ENCODE measurements around the gene CSRP3.
"Not testable (repeated sequence)": the region's sequence is repeated elsewhere in the genome, so short reads cannot be mapped to it uniquely, and the experiment has no call there.

Gene CSRP3

DNA sequence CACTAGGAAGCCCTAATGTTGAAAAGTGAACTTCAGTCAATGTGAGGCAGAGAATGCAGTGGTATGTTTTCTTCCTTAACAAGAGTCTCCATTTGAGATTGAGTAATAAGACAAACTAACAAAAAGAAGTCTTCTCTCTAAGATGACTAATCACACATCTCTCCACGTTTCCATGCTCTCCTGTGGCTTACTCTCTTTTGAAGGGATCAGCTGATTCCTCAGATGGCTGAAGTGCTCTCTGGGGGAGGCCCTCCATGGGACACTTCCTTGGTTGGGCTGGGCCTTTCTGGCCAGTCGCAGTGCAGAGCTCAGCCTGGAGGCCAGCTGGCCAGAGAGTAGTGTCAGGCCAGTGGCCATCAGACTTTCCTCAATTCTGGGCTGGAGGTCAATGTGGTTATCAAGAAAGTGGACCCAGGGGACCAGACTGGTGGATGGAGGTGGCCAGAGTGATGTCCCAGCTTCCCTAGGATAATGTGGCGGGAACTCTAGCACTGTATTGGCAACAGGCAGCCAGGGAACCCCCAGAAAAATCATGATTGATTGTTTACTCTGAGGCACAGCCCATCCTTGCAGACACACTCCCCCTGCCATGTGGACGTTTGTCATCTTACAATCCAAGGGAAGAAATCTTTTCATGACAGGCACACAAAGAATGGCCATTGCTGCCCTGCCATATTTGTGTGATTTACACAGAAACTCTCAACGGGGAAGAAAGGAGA is 14.5 kb downstream of the CSRP3 start:
- no peak for DNase-seq (ENCODE audit: low read depth in 3 of 3)

GRCh38 chr11:19185516-19186052 is 16.2 kb downstream of the CSRP3 start:
- no peak for DNase-seq (ENCODE audit: low read depth in 3 of 3)

GRCh38 chr11:19185036-19185435 is 16.7 kb downstream of the CSRP3 start:
- DNase-seq (ENCODE audit: low read depth in 3 of 3) = no peak

- no peak for DNase-seq (ENCODE audit: low read depth in 3 of 3)
These were observed 18.1 kb downstream of the CSRP3 start for GRCh38 chr11:19183646-19184045.

DNA sequence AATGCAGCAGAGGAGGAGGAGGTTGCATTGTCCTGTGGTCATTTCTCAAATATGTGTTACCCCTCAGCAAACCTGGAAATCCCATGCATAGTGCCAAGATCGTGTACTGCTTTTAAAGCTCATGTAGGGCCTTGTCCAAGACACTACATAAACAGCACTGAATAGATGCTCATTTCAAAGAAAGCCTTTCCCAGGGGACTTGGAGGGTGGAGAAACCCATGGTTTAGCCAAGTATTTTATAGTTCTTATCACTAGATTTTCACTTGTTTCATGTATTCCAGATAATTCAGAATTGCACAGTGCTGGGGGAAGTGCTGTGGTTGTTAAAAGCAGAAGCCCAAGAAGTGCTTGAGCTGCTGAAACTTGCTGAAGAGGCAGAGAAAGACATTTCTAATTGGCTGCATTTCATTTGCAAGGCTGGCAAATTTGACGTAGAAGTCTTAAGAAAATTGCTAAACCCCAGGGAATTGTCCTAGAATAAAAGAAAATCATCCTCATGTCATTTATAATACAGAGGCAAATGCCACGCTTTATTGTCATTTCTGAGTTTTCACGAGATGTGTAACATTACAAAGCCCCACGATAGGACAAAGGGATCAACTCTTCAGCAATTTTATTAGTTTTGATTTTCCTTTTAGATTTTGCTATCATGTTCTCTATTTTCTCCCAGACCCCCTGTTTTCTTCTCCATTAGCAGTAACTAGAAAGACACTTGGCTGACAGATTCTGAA is 20.1 kb downstream of the CSRP3 start:
- no peak for DNase-seq (ENCODE audit: low read depth in 3 of 3)

DNA sequence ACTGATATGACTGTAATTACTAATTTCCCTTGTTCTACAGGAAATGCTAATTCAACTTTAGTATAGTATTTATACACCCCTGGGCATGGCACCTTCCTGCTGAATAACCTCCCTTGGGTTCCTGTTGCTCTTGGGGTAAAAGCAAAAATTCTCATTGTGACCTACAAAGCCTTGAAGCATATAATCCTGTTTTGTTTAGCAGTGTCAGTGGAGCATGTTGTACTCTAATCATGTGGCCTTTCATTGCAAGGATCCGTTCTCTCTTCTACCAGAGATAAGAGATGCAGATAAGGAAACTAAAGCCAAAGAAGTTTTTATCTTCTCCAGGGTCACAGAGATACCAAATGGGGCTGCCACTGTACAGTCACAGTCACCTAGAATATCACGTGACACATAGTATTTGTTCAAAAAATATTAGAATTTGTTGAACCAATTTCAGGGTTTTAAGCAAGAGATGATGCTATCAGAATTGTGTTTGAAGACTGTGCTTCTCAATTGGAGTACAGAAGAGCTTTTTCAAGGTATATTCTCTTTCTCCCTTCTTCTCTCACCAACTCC is 25.1 kb downstream of the CSRP3 start:
- no peak for DNase-seq (ENCODE audit: low read depth in 3 of 3)

- DNase-seq (ENCODE audit: low read depth in 3 of 3) = no peak
These were observed 27.7 kb downstream of the CSRP3 start for GRCh38 chr11:19173964-19174638.

GRCh38 chr11:19173004-19173689 is 28.6 kb downstream of the CSRP3 start:
- no peak for DNase-seq (ENCODE audit: low read depth in 3 of 3)

- DNase-seq (ENCODE audit: low read depth in 3 of 3) = no peak
These were observed 33.7 kb downstream of the CSRP3 start for GRCh38 chr11:19168090-19168489.

DNA sequence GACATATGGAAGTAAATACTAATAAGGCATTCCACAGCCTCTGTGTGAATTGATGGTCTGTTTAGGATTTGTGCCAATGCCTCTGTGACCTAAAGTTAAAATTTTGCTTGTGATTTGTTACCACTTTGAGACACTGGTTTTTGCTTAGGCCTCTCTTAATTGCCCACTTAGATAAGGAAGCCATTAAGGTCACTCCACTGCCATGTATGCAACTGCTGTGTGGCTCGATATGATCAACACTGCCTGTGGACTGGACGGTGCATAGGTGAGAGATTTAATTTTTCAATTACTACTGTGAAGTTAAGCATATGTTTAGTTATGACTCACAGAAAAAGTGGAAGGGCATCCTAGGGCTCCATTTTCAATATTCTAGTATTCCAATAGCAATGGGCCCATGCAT is 36.9 kb downstream of the CSRP3 start:
- no peak for DNase-seq (ENCODE audit: low read depth in 3 of 3)

- no peak for DNase-seq (ENCODE audit: low read depth in 3 of 3)
These were observed 37.4 kb downstream of the CSRP3 start for GRCh38 chr11:19164230-19164855.

DNA sequence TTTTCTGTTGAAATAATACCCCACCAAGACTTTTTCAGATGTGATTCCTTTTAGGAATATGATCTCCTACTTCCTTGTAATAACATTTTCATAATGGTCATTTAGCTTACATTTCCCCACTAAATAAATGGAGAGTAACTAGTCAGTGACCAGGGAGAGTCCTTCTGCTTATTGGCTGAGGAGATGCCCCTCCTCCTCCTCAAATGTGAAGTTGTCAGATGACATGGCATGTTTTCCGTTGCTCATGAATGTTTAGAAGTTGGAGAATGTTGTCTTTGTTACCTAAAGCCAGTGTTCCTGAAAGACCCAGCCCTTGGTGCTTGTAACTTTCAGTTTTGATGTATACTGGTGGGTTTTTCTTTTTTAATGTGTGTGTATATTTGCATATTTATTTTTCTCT is 38.2 kb downstream of the CSRP3 start:
- no peak for DNase-seq (ENCODE audit: low read depth in 3 of 3)

DNA sequence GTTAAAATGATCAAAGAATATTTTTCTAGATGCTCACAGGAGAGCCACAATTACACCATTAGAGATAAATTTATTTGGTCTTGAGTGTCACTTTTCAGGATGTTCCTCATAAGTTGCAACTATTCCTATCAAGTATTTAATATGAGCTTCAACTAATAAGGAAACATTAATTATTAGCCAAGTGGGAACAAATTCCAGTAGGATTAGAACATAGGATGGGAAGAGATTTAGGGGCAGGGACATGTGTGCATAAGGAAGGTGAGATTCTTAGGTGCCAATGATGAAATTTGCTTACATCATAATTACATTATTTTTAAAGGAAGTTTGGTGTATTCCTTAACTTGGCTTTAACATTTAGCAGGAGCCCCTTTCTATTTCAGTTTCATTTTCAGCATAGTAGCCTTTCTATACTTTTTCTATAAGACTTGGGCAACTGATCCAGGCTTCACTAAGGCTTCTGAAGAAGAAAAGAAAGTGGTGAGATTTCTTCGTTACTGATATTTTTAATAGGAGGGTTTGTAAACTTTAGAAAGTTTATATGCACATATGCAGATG is 38.8 kb downstream of the CSRP3 start:
- no peak for DNase-seq (ENCODE audit: low read depth in 3 of 3)

GRCh38 chr11:19161651-19162050 is 40.1 kb downstream of the CSRP3 start:
- DNase-seq (ENCODE audit: low read depth in 3 of 3) = no peak

DNA sequence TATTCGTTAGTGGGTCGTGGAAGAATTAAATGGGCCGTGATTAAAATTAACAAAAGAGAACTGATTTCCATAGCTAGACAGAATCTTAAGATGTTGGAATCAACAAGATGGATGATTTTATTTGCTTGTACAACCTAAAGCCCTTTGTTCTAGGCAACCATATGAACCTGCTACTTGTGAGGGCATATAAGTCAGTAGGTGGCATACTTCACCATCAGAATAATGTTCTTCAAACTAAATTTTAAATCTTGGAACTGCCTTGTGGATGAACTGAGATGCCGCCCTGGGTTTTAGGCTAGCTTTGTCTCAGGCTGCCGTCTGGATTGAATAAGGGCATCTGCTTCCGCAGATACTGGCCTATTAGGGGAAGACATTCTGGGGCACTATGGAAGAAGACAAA is 40.9 kb downstream of the CSRP3 start:
- no peak for DNase-seq (ENCODE audit: low read depth in 3 of 3)

DNA sequence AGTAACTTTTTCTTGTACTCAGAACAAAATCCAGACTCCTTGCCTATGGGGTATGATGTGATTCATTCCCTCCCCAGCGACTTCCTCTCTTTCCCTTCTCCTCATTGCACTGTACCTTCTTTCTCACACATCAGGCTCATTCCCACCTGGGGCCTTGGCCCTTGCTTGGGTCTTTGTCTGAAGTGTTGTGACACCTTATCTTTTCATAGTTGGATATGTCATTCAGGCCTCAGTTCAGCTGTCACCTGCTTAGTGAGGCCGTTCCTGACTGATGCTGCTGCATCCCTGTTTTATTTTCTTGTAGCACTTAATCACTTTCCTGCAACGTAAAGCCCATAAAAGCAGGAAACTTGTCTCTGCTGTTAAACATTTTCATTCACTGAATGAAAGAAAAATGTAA is 44.9 kb downstream of the CSRP3 start:
- no peak for DNase-seq (ENCODE audit: low read depth in 3 of 3)

GRCh38 chr11:19145319-19145718 is 56.5 kb downstream of the CSRP3 start:
- DNase-seq (ENCODE audit: low read depth in 3 of 3) = no peak

DNA sequence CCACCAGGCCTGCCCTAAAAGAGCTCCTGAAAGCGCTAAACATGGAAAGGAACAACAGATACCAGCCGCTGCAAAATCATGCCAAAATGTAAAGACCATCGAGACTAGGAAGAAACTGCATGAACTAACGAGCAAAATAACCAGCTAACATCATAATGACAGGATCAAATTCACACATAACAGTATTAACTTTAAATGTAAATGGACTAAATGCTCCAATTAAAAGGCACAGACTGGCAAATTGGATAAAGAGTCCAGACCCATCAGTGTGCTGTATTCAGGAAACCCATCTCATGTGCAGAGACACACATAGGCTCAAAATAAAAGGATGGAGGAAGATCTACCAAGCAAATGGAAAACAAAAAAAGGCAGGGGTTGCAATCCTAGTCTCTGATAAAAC is 64.9 kb downstream of the CSRP3 start:
- DNase-seq (ENCODE audit: low read depth in 3 of 3) = not testable (repeated sequence)

DNA sequence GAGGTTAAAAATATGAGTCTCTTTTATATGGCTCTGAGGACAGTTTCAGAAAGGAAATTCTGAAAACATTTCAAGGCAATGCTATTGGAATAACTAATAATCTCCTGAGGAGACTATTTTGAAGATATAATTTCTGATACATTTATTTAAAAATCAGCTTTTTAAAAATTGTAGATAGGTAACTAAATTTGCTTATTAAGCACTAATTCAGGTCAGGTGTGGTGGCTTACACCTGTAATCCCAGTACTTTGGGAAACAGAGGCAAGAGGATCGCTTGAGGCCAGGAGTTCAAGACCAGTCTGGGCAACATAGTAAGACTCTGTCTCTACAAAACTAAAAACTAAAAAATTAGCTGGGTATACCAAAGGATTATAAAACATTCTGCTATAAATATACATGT is 67.8 kb downstream of the CSRP3 start:
- DNase-seq (ENCODE audit: low read depth in 3 of 3) = no peak

Data from stimulated activated CD4-positive, alpha-beta T cell treated with anti-CD3 and anti-CD28 coated beads, TNF-alpha, amount 100 ng/mL, for 48 hours (primary cell).